Activated naive CD4-positive, alpha-beta T cell treated with anti-CD3 and anti-CD28 coated beads, Interleukin-2, amount 10 ng/mL, durations not matched to agents 7 days and 5 days (primary cell): ENCODE measurements around the gene WDR27.

Experiments
- CTCF ChIA-PET: fragments of 350-600 bp; sonication (Branson Sonifier 250); formaldehyde crosslinking; loops from one replicate; lab custom pipeline; 2021; ENCODE audit warnings: antibody characterized with exemption; lab: Charles Lee
- DNase-seq: peaks from one replicate; pipeline ENCODE4 v3.0.0-alpha.2; 2020
- H3K27ac Mint-ChIP-seq: one replicate; pipeline ENCODE4 v1.8.0; 2021; ENCODE audit warnings: mild to moderate bottlenecking, moderate library complexity, mixed read lengths
- H3K27me3 Mint-ChIP-seq: one replicate; pipeline ENCODE4 v1.8.0; 2021; ENCODE audit warnings: mild to moderate bottlenecking, mixed read lengths
- H3K36me3 Mint-ChIP-seq: one replicate; pipeline ENCODE4 v1.8.0; 2021; ENCODE audit warnings: mixed read lengths
- H3K4me1 Mint-ChIP-seq: one replicate; pipeline ENCODE4 v1.8.0; 2021; ENCODE audit warnings: mixed read lengths
- H3K4me3 Mint-ChIP-seq: one replicate; pipeline ENCODE4 v1.8.0; 2021; ENCODE audit warnings: mild to moderate bottlenecking, moderate library complexity, mixed read lengths
- H3K9me3 Mint-ChIP-seq: one replicate; pipeline ENCODE4 v1.8.0; 2021; ENCODE audit warnings: mixed read lengths

WDR27 gene

DNA sequence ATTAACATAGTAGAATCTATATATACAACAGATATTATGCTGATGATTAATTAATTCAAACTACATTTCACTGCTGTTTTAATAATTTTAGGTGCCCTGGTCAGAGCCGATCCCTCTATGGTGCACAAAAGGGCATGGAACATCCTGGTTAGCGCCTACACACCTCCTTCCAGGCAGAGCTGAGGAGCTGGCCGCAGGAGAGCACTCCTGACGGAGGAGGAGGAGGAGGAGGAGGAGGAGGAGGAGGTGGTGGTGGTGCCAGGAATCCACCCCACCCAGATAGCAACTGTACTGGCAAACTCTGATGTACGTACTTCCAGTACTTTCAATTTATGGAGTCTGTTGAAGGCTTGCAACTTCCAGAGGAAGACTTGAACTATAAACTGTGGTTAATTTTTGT lies 244.1 kb downstream of the WDR27 start:
- Mint-ChIP-seq H3K4me3 (no peak overlapping the region), H3K4me1 (no peaks in the 10 kb centered on the region), H3K9me3 (no peaks in the 10 kb centered on the region), H3K27me3 (no peaks in the 10 kb centered on the region), H3K36me3 (no peaks in the 10 kb centered on the region), H3K27ac (no peak overlapping the region)
- DNase-seq, result no peak
- CTCF ChIA-PET, result no interaction called here

DNA sequence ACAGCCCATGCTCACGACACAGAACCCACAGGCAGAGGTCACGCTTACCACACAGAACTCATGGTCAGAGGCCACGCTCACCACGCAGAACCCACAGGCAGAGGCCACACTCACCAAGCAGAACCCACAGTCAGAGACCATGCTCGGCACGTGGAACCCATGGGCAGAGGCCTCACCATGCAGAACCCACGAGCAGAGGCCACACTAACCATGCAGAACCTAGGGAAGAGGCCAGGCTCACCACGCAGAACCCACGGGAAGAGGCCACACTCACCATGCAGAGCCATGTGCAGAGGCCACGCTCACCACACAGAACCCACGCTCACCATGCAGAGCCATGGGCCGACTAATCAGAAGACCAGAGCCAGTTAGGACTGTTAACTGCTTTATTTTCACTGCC lies 245.0 kb downstream of the WDR27 start:
- Mint-ChIP-seq H3K4me1 (no peaks in the 10 kb centered on the region), H3K27ac (no peak overlapping the region), H3K9me3 (no peaks in the 10 kb centered on the region), H3K27me3 (no peaks in the 10 kb centered on the region), H3K4me3 (no peak overlapping the region), H3K36me3 (no peaks in the 10 kb centered on the region)
- CTCF ChIA-PET, result no interaction called here
- DNase-seq, result no peak

DNA sequence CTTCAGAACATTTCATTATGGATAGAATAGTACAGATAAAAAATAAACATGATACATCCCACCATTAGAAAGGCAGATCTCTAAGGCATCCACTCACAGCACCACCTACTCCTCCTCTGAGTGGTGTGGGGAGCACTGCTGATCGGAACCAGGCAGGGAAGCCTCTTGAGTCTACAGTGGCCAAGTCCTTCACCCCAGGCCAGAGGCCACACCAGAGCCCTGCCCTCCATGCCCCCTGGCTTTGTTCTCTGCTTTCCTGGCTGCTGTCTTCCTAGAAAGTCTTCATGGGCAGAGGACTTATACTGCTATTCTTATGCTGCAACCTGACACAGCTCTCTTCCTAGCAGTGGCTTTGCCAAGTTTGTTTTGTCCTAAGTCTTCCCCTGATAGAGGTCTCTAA lies 246.4 kb downstream of the WDR27 start:
- no peak for DNase-seq
- Mint-ChIP-seq H3K4me3 (no peak overlapping the region), H3K36me3 (no peaks in the 10 kb centered on the region), H3K27ac (no peak overlapping the region), H3K9me3 (no peaks in the 10 kb centered on the region), H3K4me1 (no peaks in the 10 kb centered on the region), H3K27me3 (no peaks in the 10 kb centered on the region)
- CTCF ChIA-PET, result no interaction called here

DNA sequence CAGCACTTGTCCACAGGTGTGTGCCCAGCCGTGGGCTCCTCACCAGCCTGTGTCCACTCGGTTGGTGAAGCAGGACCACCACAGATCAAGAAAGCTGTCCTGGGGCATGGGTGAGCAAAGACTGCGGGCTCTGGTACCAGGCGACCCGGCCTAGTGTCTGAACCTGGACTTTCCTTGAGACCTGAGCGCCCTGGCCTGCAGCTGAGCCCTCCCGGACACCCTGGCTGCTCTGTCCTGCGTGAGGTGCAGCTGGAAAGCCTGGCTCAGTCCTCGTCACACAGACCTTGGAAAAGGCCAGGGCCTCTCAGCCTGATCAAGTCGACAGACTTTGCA lies 247.0 kb downstream of the WDR27 start:
- DNase-seq, result no peak
- CTCF ChIA-PET, result no interaction called here
- no peaks in the 10 kb centered on the region for H3K4me1 Mint-ChIP-seq
- H3K36me3 Mint-ChIP-seq, result no peaks in the 10 kb centered on the region
- no peaks in the 10 kb centered on the region for H3K9me3 Mint-ChIP-seq
- no peaks in the 10 kb centered on the region for H3K27me3 Mint-ChIP-seq
- H3K4me3 Mint-ChIP-seq, result no peak overlapping the region
- no peak overlapping the region for H3K27ac Mint-ChIP-seq

DNA sequence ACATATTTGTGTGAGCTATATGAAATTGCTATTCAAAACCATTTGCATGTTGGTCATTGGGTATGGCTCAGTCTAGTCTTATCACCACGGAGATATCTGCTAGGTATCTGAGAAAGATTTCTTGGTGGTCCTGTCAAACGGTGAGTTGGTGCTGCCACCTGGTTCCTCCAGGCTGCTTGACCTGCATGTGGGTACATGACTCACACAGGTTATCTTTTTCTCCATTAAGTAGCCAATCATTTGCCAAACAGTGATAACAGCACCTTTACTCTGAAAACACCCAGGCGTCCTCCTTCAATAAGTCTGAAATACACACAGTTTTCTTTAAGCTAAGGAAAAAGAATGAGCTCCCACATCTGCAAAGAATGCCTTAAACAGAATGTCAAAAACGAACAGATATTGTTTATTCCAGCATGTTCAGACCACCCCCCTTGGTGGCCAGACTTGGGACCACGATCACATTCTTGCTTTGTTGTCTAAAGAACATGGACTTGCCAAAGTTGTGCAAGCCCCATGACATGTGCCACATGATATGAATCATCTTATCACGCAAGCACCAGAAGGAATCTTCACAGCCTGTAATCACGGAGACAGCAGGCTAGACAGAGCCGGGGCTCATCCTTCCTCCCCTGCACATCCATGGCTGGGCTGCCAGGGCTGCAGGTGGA lies 247.5 kb downstream of the WDR27 start:
- Mint-ChIP-seq H3K27ac (no peak overlapping the region), H3K9me3 (no peaks in the 10 kb centered on the region), H3K36me3 (no peaks in the 10 kb centered on the region), H3K4me1 (no peaks in the 10 kb centered on the region), H3K27me3 (no peaks in the 10 kb centered on the region), H3K4me3 (no peak overlapping the region)
- no peak for DNase-seq
- CTCF ChIA-PET, result no interaction called here

DNA sequence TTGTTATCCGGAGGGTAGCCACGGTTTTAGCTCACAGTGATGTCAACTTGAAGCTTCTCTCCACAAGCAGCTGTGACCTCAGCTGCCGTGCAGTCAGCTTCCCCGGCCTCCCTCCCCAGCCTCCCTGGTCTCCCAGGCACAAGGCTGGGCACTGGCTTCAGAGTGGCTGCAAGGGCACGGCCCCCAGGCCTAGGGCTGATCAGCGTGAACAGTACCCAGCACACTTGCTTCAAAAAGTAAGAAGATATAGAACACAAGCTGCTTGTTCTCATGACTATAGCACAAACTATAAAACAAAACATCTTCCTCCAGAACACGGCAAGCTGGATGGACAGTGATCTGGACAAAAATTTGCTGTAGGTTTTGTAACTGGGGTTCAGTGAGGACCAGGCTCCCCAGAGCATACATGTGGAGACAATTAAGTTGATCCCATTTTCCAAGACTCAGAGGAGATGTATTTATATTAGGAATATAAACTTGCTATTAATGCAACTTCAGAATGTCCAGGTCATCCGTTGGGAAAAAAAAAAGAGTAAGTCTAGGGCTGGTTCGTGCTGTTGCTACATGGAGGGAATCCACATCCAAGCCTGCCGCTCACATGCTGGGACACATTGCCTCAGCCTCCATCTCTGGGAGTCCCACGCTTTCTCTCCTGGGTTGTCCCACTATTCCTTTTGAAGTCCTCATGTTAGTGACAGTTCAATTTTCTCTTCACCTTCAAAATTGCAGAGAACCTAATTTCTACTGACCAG lies 248.8 kb downstream of the WDR27 start:
- no peak for DNase-seq
- CTCF ChIA-PET, result no interaction called here
- H3K36me3 Mint-ChIP-seq, result no peaks in the 10 kb centered on the region
- no peaks in the 10 kb centered on the region for H3K9me3 Mint-ChIP-seq
- H3K27me3 Mint-ChIP-seq, result no peaks in the 10 kb centered on the region
- H3K4me3 Mint-ChIP-seq, result no peak overlapping the region
- H3K4me1 Mint-ChIP-seq, result no peaks in the 10 kb centered on the region
- no peak overlapping the region for H3K27ac Mint-ChIP-seq

DNA sequence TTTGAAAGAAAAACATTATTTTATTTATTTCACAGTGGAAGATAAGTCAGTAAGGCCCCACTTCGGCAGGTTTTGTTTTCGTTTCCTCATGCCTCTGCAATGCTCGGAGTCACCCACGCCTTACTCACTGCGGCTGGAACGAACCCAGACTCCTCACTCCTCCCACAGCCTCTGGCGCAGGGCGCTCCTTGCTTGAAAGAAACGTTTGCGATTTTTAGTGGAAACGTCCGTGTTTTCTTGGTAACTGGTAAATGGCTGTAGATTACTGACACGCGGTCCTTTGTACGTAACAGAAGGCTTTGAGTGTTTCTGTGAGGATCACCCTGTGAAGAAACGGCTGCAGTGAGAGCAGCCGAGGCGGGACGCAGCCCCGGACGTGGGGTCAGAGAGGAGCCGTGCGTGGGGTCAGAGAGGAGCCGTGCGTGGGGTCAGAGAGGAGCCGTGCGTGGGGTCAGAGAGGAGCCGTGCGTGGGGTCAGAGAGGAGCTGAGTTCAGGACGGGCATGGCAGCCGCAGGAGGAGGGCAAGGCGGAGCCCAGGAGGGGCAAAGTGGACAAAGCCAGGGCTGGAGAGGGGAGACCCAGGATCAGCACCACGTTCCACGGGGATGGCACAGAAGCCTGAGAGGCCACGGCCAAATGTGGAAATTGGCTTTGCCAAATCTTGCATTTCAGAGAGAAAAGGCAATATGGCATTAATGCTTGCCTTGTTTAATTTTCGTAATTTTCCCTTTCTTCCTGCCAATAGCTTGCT lies 249.5 kb downstream of the WDR27 start:
- no peak for DNase-seq
- no peaks in the 10 kb centered on the region for H3K36me3 Mint-ChIP-seq
- no peak overlapping the region for H3K27ac Mint-ChIP-seq
- no peaks in the 10 kb centered on the region for H3K9me3 Mint-ChIP-seq
- H3K4me1 Mint-ChIP-seq, result no peaks in the 10 kb centered on the region
- CTCF ChIA-PET, result no interaction called here
- H3K4me3 Mint-ChIP-seq, result no peak overlapping the region
- no peaks in the 10 kb centered on the region for H3K27me3 Mint-ChIP-seq

DNA sequence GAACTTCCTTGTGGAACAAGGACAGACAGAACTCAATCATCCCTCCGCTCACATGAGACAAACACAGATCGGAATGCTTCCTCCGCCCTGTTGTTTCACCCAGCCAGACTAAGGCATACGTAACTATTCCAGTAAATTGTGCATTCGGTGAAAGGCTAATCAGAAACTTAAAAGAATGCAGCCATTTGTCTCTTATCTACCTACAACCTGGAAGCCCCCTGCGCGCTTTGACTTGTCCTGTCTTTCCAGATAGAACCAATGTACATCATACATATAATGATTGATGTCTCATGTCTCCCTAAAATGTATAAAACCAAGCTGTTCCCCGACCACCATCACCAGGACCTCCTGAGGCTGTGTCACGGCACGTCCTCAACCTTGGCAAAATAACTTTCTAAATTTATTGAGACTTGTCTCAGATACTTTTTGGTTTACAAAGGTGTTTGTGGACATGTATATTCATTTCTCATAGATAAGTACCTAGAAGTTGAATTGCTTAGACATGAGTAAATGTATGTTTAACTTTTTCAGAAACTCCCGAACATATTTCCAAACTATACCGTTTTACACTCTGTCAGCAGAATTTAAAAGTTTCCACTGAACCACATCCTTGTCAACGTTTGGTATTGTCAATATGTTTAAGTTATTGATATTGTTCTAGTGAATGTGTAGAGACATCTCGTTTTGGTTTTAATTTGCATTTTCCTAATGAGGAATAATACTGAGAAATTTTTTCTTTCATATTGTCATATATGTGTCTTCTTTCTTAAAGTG lies 250.6 kb downstream of the WDR27 start:
- no peaks in the 10 kb centered on the region for H3K36me3 Mint-ChIP-seq
- H3K9me3 Mint-ChIP-seq, result no peaks in the 10 kb centered on the region
- no peak overlapping the region for H3K4me3 Mint-ChIP-seq
- CTCF ChIA-PET, result interaction anchor here (0.7 kb wide), 1 partner anchor 9 kb away, joined by 3 read pairs; no protein-coding TSS in a partner anchor
- H3K27ac Mint-ChIP-seq, result no peak overlapping the region
- H3K27me3 Mint-ChIP-seq, result no peaks in the 10 kb centered on the region
- no peak for DNase-seq
- H3K4me1 Mint-ChIP-seq, result no peaks in the 10 kb centered on the region

DNA sequence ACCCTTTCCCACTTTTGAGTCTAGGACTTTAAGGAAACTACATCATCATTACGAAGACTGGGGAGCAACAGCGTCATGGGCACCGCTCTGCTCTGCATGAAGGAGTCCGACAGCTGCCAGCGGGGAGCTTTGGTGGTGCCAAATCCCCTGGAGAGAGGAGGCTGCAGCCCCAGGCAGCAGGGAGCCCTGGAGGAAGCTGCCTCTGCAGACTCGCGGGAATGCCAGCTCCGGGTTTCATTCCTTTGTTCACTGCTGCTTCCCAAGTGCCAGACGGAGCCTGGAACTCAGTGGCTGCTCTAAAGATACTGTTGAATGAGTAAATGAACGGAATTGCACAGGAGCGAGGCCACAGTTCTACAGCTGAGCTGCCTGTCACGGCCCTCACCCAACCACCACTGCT lies 251.7 kb downstream of the WDR27 start:
- no peak overlapping the region for H3K27ac Mint-ChIP-seq
- H3K36me3 Mint-ChIP-seq, result no peaks in the 10 kb centered on the region

DNA sequence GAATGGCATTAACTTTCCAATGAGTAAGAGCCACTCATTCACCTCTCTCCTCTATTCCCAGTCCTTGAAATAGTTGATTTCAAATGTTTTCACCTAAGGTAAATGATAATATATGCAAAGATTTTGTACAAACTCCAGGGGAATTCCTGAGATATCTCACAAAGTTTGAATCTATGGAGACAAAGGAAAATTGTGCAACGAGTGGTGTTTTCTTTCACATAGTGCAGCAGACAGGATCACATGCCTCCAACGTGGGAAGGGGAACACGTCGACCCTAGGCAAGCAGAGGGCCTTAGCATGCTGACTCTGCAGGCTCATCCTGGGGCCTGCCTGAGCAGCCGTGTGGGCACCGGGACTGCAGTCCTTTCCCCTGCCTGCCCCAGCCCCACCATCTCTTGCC lies 252.6 kb downstream of the WDR27 start:
- no peak for DNase-seq
- CTCF ChIA-PET, result no interaction called here
- no peak overlapping the region for H3K4me3 Mint-ChIP-seq
- H3K9me3 Mint-ChIP-seq, result no peaks in the 10 kb centered on the region
- H3K4me1 Mint-ChIP-seq, result no peaks in the 10 kb centered on the region
- H3K27ac Mint-ChIP-seq, result no peak overlapping the region
- no peaks in the 10 kb centered on the region for H3K27me3 Mint-ChIP-seq
- no peaks in the 10 kb centered on the region for H3K36me3 Mint-ChIP-seq

More for the DNA sequence above, 251.7 kb downstream of the WDR27 start:
- no peak for DNase-seq
- CTCF ChIA-PET, result no interaction called here
- H3K4me1 Mint-ChIP-seq, result no peaks in the 10 kb centered on the region
- H3K9me3 Mint-ChIP-seq, result no peaks in the 10 kb centered on the region
- no peaks in the 10 kb centered on the region for H3K27me3 Mint-ChIP-seq
- no peak overlapping the region for H3K4me3 Mint-ChIP-seq

DNA sequence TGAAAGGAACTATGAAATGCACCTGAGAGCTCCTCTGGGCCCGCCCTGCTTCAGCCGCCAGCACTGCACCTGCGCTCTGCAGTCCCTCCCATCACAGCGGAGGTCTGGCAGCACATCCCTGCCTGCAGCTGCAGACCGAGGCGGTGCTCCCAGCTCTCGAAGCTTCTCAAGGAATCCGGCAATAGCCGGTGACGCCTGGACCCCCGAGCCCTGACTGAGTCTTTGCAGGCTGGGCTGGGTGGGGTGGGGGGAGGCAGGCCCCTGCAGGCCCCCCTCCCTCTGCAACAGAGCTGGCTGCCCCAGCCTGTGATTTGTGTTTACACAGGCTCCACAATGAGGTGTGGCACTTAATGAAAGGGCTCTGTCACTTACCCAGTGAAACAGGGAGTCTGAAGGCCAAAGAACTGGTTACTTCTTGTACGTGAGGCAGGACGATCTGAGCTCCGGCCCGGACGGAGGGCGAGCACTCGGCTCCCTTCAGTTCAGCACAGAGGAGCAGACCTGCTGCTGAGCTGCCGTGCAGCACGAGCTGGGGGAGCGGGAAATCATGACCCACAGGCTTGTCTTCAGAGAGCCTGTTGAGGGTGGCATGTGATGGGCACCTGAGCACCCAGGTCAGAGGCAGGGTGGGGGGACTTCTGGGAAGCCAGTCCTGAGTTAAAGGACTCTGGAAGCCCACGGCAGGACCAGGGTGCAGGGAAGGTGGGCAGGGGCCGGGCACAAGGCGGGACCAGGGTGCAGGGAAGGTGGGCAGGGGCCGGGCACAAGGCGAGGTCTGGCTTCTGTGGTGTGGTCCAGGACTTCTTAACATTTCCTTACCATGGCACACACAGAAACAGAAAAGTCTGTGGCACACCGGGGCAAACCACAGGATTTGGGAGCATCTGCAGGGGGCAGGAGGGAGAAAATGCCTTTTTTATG lies 255.9 kb downstream of the WDR27 start:
- H3K27ac Mint-ChIP-seq, result no peak overlapping the region

DNA sequence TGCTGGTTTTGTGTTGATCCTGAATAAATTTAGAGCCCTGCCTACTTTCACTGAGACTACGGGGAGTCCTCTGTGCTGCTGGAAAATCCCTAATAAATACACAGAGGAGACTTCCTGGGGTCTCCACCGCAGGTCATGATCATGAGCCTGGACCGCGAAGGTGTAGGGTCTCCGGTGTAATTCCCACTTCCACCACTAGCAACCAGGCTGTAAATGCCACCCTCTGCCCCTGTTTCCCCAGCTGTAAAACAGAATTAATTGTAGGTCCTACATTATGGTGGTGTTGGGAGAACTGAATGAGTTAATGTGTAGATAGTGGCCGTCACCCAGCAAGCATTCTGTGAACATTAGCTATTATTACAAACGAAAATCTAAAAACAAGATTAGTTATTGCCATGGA lies 256.6 kb downstream of the WDR27 start:
- no peaks in the 10 kb centered on the region for H3K9me3 Mint-ChIP-seq
- H3K4me3 Mint-ChIP-seq, result no peak overlapping the region
- CTCF ChIA-PET, result no interaction called here
- no peak for DNase-seq
- H3K4me1 Mint-ChIP-seq, result no peaks in the 10 kb centered on the region
- H3K27me3 Mint-ChIP-seq, result no peaks in the 10 kb centered on the region
- no peaks in the 10 kb centered on the region for H3K36me3 Mint-ChIP-seq
- no peak overlapping the region for H3K27ac Mint-ChIP-seq

More for the DNA sequence above, 255.9 kb downstream of the WDR27 start:
- no peaks in the 10 kb centered on the region for H3K9me3 Mint-ChIP-seq
- CTCF ChIA-PET, result no interaction called here
- no peaks in the 10 kb centered on the region for H3K27me3 Mint-ChIP-seq
- H3K4me1 Mint-ChIP-seq, result no peaks in the 10 kb centered on the region
- no peak for DNase-seq
- no peak overlapping the region for H3K4me3 Mint-ChIP-seq
- H3K36me3 Mint-ChIP-seq, result no peaks in the 10 kb centered on the region

DNA sequence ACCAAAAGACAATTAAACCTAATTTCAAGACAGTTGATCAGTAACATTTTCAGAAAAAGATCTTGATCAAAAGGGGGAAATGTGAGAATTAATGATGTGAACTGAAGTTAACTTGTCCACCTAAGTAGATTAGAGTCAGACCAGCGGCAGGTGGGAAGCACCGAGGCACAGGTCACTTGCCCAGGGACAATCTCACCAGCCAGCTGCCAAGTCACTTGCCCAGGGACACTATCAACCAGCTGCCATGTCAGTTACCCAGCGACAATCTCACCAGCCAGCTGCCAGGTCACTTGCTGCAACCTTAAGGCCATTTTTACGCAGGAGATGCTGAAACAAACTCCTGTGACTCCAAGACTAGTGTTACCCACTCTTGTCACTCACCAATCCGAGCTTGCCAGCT lies 260.5 kb downstream of the WDR27 start:
- CTCF ChIA-PET, result no interaction called here
- DNase-seq, result no peak
- H3K27ac Mint-ChIP-seq, result no peak overlapping the region
- H3K36me3 Mint-ChIP-seq, result no peaks in the 10 kb centered on the region
- H3K27me3 Mint-ChIP-seq, result no peaks in the 10 kb centered on the region
- no peak overlapping the region for H3K4me3 Mint-ChIP-seq
- H3K4me1 Mint-ChIP-seq, result no peaks in the 10 kb centered on the region
- no peaks in the 10 kb centered on the region for H3K9me3 Mint-ChIP-seq
